Measurements from ENCODE around the gene SIPA1L3.

DNA sequence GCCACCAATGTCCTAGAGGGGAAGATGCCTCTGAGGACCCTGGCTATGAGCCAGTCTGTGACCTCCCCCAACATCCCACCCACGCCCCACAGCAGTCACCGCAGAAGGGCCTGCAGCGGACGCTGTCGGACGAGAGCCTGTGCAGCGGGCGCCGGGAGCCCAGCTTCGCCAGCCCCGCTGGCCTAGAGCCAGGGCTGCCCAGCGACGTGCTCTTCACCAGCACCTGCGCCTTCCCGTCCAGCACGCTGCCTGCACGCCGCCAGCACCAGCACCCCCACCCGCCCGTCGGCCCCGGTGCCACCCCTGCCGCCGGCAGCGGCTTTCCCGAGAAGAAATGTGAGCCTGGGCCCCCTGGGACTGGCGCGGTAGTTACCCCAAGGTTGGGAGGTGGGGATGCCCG, 286.4 kb downstream of the SIPA1L3 start:
- TF ChIP-seq CTCF (IDR thresholded peaks at IDR 0.05) (no peak), POLR2A (IDR thresholded peaks at IDR 0.05) (no peak)

Measured in lower leg skin (tissue), 3 donors.